ENCODE results near the gene USP20.

DNA sequence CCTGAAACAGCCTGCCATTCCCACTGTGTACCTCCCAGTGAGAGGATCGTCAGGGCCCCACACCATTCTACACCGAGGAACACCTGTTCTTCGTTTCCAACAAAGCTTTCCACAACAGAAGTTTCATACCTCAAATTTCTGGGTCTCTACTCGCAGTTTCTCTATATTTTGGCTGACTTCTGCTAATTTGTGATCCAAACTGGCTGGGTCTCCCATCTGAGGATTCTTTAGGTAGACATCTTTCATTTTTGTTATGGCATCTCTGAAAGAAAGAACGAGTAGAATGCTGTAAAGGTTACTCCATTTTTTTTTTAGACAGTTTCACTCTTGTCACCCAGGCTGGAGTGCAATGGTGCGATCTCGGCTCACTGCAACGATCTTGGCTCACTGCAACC, 67.5 kb downstream of the USP20 start:
- TF ChIP-seq, protein P1, sequence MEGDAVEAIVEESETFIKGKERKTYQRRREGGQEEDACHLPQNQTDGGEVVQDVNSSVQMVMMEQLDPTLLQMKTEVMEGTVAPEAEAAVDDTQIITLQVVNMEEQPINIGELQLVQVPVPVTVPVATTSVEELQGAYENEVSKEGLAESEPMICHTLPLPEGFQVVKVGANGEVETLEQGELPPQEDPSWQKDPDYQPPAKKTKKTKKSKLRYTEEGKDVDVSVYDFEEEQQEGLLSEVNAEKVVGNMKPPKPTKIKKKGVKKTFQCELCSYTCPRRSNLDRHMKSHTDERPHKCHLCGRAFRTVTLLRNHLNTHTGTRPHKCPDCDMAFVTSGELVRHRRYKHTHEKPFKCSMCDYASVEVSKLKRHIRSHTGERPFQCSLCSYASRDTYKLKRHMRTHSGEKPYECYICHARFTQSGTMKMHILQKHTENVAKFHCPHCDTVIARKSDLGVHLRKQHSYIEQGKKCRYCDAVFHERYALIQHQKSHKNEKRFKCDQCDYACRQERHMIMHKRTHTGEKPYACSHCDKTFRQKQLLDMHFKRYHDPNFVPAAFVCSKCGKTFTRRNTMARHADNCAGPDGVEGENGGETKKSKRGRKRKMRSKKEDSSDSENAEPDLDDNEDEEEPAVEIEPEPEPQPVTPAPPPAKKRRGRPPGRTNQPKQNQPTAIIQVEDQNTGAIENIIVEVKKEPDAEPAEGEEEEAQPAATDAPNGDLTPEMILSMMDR (IDR thresholded peaks at IDR 0.05) = no peak
- no peak for TF ChIP-seq POLR2A (IDR thresholded peaks at IDR 0.05)
